T-cell (primary cell): Measurements from ENCODE around the gene BAD. TPM values are rescaled to one million over a fixed set of nuclear protein-coding genes. Genes with fewer than 3 reads are reported as not detected.
A peak's percentile ranks its signal among the peaks of the same experiment; 100 is the strongest.

Experiments used
- ATAC-seq, 4 experiments: fragments of 200-7000 bp in 3 of 4; fragments of 150-1000 bp in 1 of 4; cut with Tn5 transposase; replicated peaks in 1 of 4; 1 replicate in 3 of 4; 2 replicates in 1 of 4; pipeline ENCODE4 v1.10.0; 2021; ENCODE audit warnings: moderate library complexity in 3 of 4, mild to moderate bottlenecking in 2 of 4, moderate number of reproducible peaks in 1 of 4
- CTCF ChIA-PET, 2 donors: fragments of 300-600 bp; sonication (Branson Sonifier 250); formaldehyde crosslinking; loops; one replicate each; lab custom pipeline; 2022; ENCODE audit warnings: antibody characterized with exemption in 2 of 2; lab: Charles Lee
- POLR2A ChIA-PET, 2 donors: fragments of 300-600 bp; sonication (Branson Sonifier 250); formaldehyde crosslinking; loops; one replicate each; lab custom pipeline; 2022; ENCODE audit warnings: antibody characterized with exemption in 2 of 2; lab: Charles Lee
- DNase-seq, 35 experiments: peaks; one replicate each; pipeline versions ENCODE4 v3.0.0 to v3.0.0-alpha.2; 2013 to 2023
- H3K27ac ChIP-seq: one replicate; pipeline ENCODE4 v1.5.1; 2013; ENCODE audit warnings: low read length
- H3K27me3 ChIP-seq, 2 experiments: replicated peaks in 1 of 2; 1 replicate in 1 of 2; 2 replicates in 1 of 2; pipeline versions ENCODE4 v1.6.1 to v1.7.0; 2013; ENCODE audit warnings: low read length in 1 of 2, mixed read lengths in 1 of 2; ENCODE audit not compliant: control insufficient read depth in 2 of 2, insufficient read depth in 2 of 2; ENCODE audit errors: extremely low read depth in 1 of 2
- H3K36me3 ChIP-seq, 2 donors: 1 replicate in 1 of 2; 2 replicates in 1 of 2; pipeline versions ENCODE4 v1.6.1 to v1.7.0; 2013; ENCODE audit warnings: low read length in 1 of 2; ENCODE audit not compliant: control insufficient read depth in 2 of 2, insufficient read depth in 1 of 2; ENCODE audit errors: extremely low read depth in 1 of 2
- H3K4me1 ChIP-seq, 2 experiments: 1 replicate in 1 of 2; 2 replicates in 1 of 2; pipeline versions ENCODE4 v1.6.1 to v1.7.0; 2013; ENCODE audit warnings: low read length in 2 of 2, mixed read lengths in 1 of 2; ENCODE audit not compliant: insufficient read depth in 2 of 2, control insufficient read depth in 1 of 2; ENCODE audit errors: extremely low read depth in 1 of 2
- H3K4me3 ChIP-seq, 2 donors: 1 replicate in 1 of 2; 2 replicates in 1 of 2; pipeline versions ENCODE4 v1.5.1 to v1.7.0; 2013; ENCODE audit warnings: mild to moderate bottlenecking in 2 of 2, low read length in 1 of 2, moderate library complexity in 1 of 2; ENCODE audit not compliant: control insufficient read depth in 1 of 2; ENCODE audit errors: extremely low read depth in 1 of 2
- H3K9me3 ChIP-seq: 2 replicates; pipeline ENCODE4 v1.7.0; 2013
- H3K27ac Mint-ChIP-seq, 2 donors: one replicate each; pipeline ENCODE4 v1.8.0; 2020 to 2021; ENCODE audit warnings: mild to moderate bottlenecking in 2 of 2, mixed read lengths in 2 of 2
- H3K27me3 Mint-ChIP-seq, 2 donors: one replicate each; pipeline ENCODE4 v1.8.0; 2021 to 2022; ENCODE audit warnings: mixed read lengths in 2 of 2
- H3K36me3 Mint-ChIP-seq: one replicate; pipeline ENCODE4 v1.8.0; 2021; ENCODE audit warnings: mixed read lengths
- H3K4me1 Mint-ChIP-seq, 3 donors: one replicate each; pipeline ENCODE4 v1.8.0; 2020 to 2022; ENCODE audit warnings: mixed read lengths in 3 of 3, mild to moderate bottlenecking in 1 of 3
- H3K4me3 Mint-ChIP-seq, 3 donors: one replicate each; pipeline ENCODE4 v1.8.0; 2020 to 2022; ENCODE audit warnings: mild to moderate bottlenecking in 3 of 3, mixed read lengths in 3 of 3, moderate library complexity in 3 of 3
- H3K9me3 Mint-ChIP-seq, 3 donors: one replicate each; pipeline ENCODE4 v1.8.0; 2020 to 2022; ENCODE audit warnings: mixed read lengths in 3 of 3
- WGBS: methylation state at CpG from one replicate; pipeline ENCODE4 v1.1.5; 2013; ENCODE audit warnings: missing lambda C conversion rate; ENCODE audit not compliant: insufficient coverage; 5-methylcytosine and 5-hydroxymethylcytosine counted together
- total RNA-seq, 35 experiments: library from RNA in 6 of 35; stranded (reverse) in 6 of 35; fragments of 120-200 nt in 1 of 35; gene quantifications; one replicate each; pipeline versions ENCODE4 v1.2.1 to v1.2.4 and lab custom pipeline; 2013 to 2026

The BAD gene
- total RNA-seq, 5 donors from 2014 or later (not counting 1 experiment from before 2014, with no cell fraction given) = 17.5 to 37.7 (median 29.1) TPM

DNA sequence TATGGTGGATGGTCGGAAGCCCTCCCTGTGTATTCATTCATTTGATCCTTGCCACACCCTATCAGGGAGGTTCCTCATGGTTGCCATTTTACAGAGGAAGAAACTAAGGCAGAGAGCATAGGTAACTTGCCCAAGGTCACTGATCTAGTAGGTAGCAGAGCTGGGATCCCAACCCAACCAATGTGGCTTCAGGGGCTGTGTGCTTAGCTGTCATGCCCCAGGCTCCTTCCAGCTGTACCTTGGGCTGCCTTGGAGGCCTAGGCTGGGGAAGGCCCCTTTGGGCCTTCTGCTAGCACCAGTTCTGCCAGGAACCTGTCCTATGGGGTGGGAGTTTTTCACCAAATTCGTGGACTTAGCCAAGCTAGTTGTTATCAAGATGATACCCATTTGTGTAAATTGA, 8.6 kb downstream of the BAD start:
- peaks cover 6 to 18% of the 10 kb centered on the region in 2 donors for H3K36me3 ChIP-seq
- no peaks in the 10 kb centered on the region for H3K27me3 ChIP-seq
- H3K4me1 ChIP-seq = peaks cover 0 to 13% of the 10 kb centered on the region in 2 experiments
- peaks cover 6% of the 10 kb centered on the region for H3K36me3 Mint-ChIP-seq
- no peak overlapping the region for H3K27ac ChIP-seq
- DNase-seq = no peak
- no peak overlapping the region for H3K4me3 ChIP-seq
- CTCF ChIA-PET = no interaction called here
- H3K4me1 Mint-ChIP-seq = peaks cover 4 to 6% (median 5%) of the 10 kb centered on the region in 3 donors
- no CpG with 5 or more reads among the region's 2 CpGs for WGBS
- H3K9me3 Mint-ChIP-seq = no peaks in the 10 kb centered on the region
- H3K4me3 Mint-ChIP-seq = no peak overlapping the region
- H3K27ac Mint-ChIP-seq = no peak overlapping the region
- H3K9me3 ChIP-seq = no peaks in the 10 kb centered on the region
- ATAC-seq = no peak
- POLR2A ChIA-PET = no interaction called here
- H3K27me3 Mint-ChIP-seq = no peaks in the 10 kb centered on the region

GRCh38 chr11:64275031-64275800, 9.2 kb downstream of the BAD start:
- Histone ChIP-seq H3K36me3 (peaks cover 6 to 18% of the 10 kb centered on the region in 2 donors), H3K9me3 (no peaks in the 10 kb centered on the region), H3K4me3 (no peak overlapping the region), H3K27ac (no peak overlapping the region), H3K4me1 (peaks cover 0 to 19% of the 10 kb centered on the region in 2 experiments), H3K27me3 (no peaks in the 10 kb centered on the region)
- ChIA-PET POLR2A (interaction anchor here in 1 of 2 donors (0.7 kb wide), 1 partner anchor 9 kb away, joined by 6 read pairs; the partner anchor contains the start of gene BAD), CTCF (no interaction called here)
- H3K27ac Mint-ChIP-seq = no peak overlapping the region
- ATAC-seq = no peak
- no peak overlapping the region for H3K4me3 Mint-ChIP-seq
- H3K27me3 Mint-ChIP-seq = no peaks in the 10 kb centered on the region
- 99% methylated on average over 10 of the region's 15 CpGs for WGBS
- H3K36me3 Mint-ChIP-seq = peaks cover 6% of the 10 kb centered on the region
- peaks cover 5 to 9% (median 7%) of the 10 kb centered on the region in 3 donors for H3K4me1 Mint-ChIP-seq
- no peak for DNase-seq
- no peaks in the 10 kb centered on the region for H3K9me3 Mint-ChIP-seq

- Mint-ChIP-seq H3K9me3 (no peaks in the 10 kb centered on the region), H3K27me3 (no peaks in the 10 kb centered on the region), H3K36me3 (no peaks in the 10 kb centered on the region), H3K4me3 (peak overlapping the region; percentile 92 to 95 (median 93)), H3K27ac (peak overlapping the region; percentile 95 to 97), H3K4me1 (peaks cover 22 to 31% (median 23%) of the 10 kb centered on the region in 3 donors)
- H3K36me3 ChIP-seq = peaks cover 0 to 4% of the 10 kb centered on the region in 2 donors
- H3K27me3 ChIP-seq = no peaks in the 10 kb centered on the region
- peaks cover 5 to 41% of the 10 kb centered on the region in 2 experiments for H3K4me1 ChIP-seq
- WGBS = under 1% methylated on average over 58 of the region's 58 CpGs
- H3K9me3 ChIP-seq = no peaks in the 10 kb centered on the region
- peak; percentile 95 to 99 (median 97) for DNase-seq
- H3K4me3 ChIP-seq = peak overlapping the region; percentile 88 to 90
- ChIA-PET POLR2A (interaction anchor here in 1 of 2 donors (1.1 to 1.7 kb wide), 3 partner anchors 15 to 84 kb away, joined by 3 to 5 read pairs (median 4); partner anchors contain the start of genes PRDX5, STIP1 and TRMT112), CTCF (interaction anchor here (0.5 to 2.5 kb wide), 8 partner anchors 15 to 519 kb away, joined by 3 to 7 read pairs (median 3); partner anchors contain the start of genes BAD (in 1 of the 2) and GPR137 (in 1 of the 2))
- H3K27ac ChIP-seq = peak overlapping the region; percentile 95
- peak; percentile 73 to 80 (median 79) for ATAC-seq
These were observed 14.8 kb downstream of the BAD start for GRCh38 chr11:64269540-64270220.

DNA sequence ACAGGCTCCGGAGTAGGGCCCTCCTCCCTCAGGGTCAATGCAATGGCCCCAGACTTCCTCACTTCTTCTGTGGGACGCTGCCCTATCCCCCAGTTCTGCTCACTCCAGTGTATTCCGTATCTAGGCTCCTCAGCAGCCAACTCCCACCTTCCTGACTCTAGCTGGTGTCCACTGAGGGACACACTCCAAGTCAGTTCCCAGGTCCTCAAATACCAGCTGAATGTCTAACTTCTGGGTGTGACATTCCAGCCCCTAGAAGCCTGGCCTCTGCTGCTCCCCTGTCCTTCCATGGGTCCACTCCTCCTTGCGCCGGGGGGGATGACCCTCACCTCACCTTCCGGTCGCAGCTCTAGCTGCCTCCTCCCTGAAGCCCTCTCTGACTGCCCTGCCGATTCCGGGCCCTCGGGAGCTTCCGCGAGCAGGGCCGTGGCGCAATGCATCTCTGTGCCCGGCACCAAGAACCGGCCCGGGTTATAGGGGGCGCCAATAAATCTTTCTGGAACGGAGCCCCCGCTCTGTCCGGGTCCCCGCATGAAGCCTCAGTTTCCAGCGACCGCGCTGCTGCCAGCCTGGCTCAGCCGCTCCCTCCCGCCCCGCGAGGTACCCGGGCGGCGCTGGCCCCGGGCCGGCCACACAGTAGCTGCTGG, 15.4 kb downstream of the BAD start:
- peak overlapping the region; percentile 95 for H3K27ac ChIP-seq
- peak overlapping the region; percentile 95 for H3K27ac Mint-ChIP-seq
- no peaks in the 10 kb centered on the region for H3K27me3 Mint-ChIP-seq
- H3K4me1 ChIP-seq = peaks cover 5 to 41% of the 10 kb centered on the region in 2 experiments
- ATAC-seq (peak; percentile 0 to 13 (median 5)), DNase-seq (peak in 5 of 35 experiments; percentile 14 to 54 (median 30))
- no peaks in the 10 kb centered on the region for H3K27me3 ChIP-seq
- WGBS = 3% methylated on average over 33 of the region's 34 CpGs
- CTCF ChIA-PET = interaction anchor here (0.5 to 2.5 kb wide), 7 partner anchors 11 to 519 kb away, joined by 3 to 7 read pairs (median 3); partner anchors contain the start of gene GPR137 (in 1 of the 2)
- H3K4me3 Mint-ChIP-seq = peak overlapping the region; percentile 92 to 95 (median 93)
- peaks cover 0 to 4% of the 10 kb centered on the region in 2 donors for H3K36me3 ChIP-seq
- no peaks in the 10 kb centered on the region for H3K9me3 Mint-ChIP-seq
- H3K9me3 ChIP-seq = no peaks in the 10 kb centered on the region
- peak overlapping the region; percentile 88 to 90 for H3K4me3 ChIP-seq
- peaks cover 22 to 31% (median 23%) of the 10 kb centered on the region in 3 donors for H3K4me1 Mint-ChIP-seq
- POLR2A ChIA-PET = no interaction called here
- H3K36me3 Mint-ChIP-seq = no peaks in the 10 kb centered on the region

- ChIA-PET CTCF (interaction anchor here (0.6 to 2.5 kb wide), 5 partner anchors 10 to 64 kb away, joined by 3 to 7 read pairs (median 3); no protein-coding TSS in a partner anchor), POLR2A (interaction anchor here in 1 of 2 donors (0.6 kb wide), 1 partner anchor 60 kb away, joined by 4 read pairs; no protein-coding TSS in a partner anchor)
- H3K4me1 ChIP-seq = peaks cover 5 to 41% of the 10 kb centered on the region in 2 experiments
- Mint-ChIP-seq H3K4me1 (peaks cover 22 to 31% (median 23%) of the 10 kb centered on the region in 3 donors), H3K36me3 (no peaks in the 10 kb centered on the region), H3K27ac (peak overlapping the region; percentile 94 to 95), H3K9me3 (no peaks in the 10 kb centered on the region), H3K27me3 (no peaks in the 10 kb centered on the region), H3K4me3 (peak overlapping the region; percentile 92 to 95 (median 93))
- ATAC-seq (no peak), DNase-seq (no peak)
- 71% methylated on average over 19 of the region's 23 CpGs for WGBS
- H3K4me3 ChIP-seq = peak overlapping the region; percentile 88 to 90
- H3K27ac ChIP-seq = peak overlapping the region; percentile 95
- peaks cover 0 to 4% of the 10 kb centered on the region in 2 donors for H3K36me3 ChIP-seq
- H3K27me3 ChIP-seq = no peaks in the 10 kb centered on the region
- no peaks in the 10 kb centered on the region for H3K9me3 ChIP-seq
These were observed 16.2 kb downstream of the BAD start for GRCh38 chr11:64268025-64268892.
